HG03025 (cell line): ENCODE results near the gene SRGAP1.
"Not testable (repeated sequence)": the region's sequence is repeated elsewhere in the genome, so short reads cannot be mapped to it uniquely, and the experiment has no call there.

Experiments used
- ATAC-seq: cut with Tn5 transposase; IDR thresholded peaks from one replicate; pipeline ENCODE4 v1.9.1; 2021; ENCODE audit warnings: mild to moderate bottlenecking, moderate library complexity; ENCODE audit not compliant: unreplicated experiment, low FRiP score

Gene SRGAP1

GRCh38 chr12:63995512-63995911 lies 151.0 kb downstream of the SRGAP1 start:
- no peak for ATAC-seq

GRCh38 chr12:63996556-63996955 lies 152.1 kb downstream of the SRGAP1 start:
- ATAC-seq, result no peak

GRCh38 chr12:63997198-63997597 lies 152.7 kb downstream of the SRGAP1 start:
- no peak for ATAC-seq

DNA sequence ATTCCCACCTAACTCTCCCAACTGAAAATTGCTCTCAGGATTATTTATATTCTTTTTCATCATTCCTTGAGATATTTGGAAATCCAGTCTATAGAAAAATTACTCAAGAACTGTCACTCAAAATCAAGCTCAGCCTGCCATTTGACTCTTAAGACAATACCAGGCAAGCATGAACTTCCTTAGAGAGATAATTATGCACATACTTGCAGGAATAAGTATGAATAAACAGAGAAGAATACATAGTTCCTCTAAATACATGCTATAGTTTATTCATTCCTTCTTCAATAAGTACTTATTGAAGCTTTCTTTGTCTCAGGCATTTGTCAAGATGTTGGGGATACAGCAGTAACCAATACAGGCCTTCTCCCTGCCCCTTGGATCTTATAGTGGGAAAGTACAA lies 154.1 kb downstream of the SRGAP1 start:
- ATAC-seq, result no peak

DNA sequence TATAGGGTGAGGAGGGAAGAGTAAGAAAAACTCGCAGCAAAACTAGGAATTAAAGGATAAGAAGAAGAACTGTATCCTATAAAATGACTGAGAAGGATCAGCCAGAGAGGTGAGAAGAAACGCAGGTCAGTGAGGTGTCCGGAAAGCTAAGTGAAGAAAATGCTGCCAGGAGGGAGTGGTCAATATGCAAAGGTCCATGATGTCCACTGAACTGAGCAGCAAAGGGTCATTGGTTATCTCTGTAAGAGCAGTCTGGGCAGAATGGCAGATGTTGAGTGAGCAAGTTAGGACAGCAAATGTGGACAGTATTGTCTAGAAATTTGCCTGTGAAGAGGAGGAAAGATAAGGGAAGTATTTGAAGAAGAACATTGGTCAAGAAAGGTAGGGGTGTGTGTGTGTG lies 155.4 kb downstream of the SRGAP1 start:
- ATAC-seq, result no peak

- no peak for ATAC-seq
These were observed 156.9 kb downstream of the SRGAP1 start for GRCh38 chr12:64001439-64001838.

- ATAC-seq, result no peak
These were observed 160.1 kb downstream of the SRGAP1 start for GRCh38 chr12:64004641-64005040.

- ATAC-seq, result no peak
These were observed 161.8 kb downstream of the SRGAP1 start for GRCh38 chr12:64006211-64006825.

DNA sequence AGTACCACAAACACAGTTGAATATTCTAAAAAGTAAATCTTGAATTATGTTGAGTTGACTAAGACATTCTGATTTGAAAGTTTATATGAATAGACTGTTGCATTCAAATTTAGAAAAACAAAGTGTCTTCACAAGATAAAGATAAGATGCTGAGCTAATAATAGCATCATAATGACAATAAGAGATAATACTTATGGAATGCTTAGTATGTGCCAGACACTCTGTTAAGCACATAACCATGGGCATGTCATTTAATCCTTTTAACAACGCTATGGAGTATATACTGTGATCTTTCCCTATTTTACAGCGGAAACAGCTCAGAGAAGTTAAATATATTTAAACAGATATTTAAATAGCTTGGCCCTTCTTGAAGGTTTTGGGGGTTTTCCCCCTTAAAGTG lies 163.4 kb downstream of the SRGAP1 start:
- no peak for ATAC-seq

DNA sequence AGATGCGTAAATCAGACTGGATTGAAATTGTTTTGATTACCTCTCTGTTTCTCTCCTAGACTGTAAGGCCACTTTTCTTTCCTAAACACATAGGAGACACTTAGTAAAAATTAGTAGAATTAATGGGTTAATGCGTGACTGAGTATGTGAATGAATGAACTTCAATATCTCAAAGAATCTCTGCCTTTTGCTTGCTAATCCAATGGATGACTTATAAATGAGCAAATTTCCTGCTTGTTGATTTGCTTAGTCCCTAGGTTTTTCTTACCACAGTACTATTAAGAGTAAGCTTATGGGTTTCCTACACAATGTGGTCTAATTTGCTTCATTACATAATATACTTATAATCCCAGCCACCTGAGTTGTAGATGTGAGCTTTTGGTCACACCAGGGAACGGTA lies 164.1 kb downstream of the SRGAP1 start:
- ATAC-seq, result no peak

DNA sequence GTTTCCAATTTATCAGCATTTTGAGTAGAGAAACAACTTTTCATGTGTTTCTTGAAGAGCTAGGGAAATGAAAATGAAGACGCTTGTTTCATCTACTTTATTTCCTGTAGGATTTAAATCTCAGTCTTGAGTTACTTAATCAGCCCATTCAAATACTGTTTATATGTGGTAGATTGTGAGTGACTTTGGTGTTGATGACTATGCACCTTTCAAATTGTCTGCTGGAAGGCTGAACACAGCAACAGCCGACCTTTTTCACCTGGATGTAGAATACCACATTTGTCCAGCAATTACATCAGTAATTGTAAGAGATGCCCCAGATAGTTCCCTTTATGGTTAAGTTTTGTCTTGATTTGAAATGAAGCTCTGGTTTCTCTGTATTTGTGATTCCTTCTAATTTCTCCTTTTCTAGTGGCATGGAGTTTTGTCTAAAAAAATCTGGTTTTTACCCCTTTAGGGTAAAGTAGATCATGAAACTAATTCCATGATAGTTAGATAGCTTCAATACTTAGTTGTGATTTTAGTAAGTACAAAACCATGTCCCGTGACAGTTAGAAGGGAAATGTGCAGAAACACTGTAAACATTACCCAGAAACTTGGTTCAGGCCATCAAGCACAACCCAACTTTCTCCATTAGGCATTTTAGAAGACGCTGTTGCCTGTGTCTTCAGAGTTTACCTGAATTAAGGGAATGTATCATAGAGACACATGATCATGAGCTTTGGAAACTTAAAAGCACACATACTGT lies 165.0 kb downstream of the SRGAP1 start:
- peak; percentile 21 for ATAC-seq

DNA sequence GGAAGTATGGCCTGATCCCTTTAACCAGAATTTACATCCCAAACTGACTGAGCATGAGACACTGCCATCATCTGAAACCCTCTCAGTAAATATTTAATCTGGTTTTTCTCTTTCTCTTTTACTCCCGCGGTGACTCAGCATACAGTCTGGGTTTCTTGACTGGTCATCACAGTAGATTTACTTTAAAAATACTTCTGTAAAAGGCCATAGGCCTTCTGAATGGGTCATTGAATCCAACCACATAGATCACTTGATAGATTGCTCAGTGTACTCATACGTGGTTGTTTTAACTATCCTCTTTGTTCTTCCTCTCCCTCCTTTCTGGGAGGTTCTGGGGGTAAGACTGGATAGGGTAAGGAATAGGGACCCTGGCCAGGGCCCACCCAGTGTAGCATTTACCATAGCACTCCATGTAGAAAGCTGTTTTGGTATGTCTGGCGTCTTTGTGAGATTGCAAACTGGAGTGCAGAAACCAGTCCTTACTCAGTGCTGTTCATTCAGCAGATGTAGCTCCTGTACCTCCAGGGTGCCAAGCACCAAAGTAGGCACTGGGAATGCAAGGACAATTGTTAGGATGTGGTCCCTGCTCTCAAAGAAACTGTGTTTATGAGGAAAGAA lies 165.7 kb downstream of the SRGAP1 start:
- ATAC-seq, result peak; percentile 54

GRCh38 chr12:64016521-64016920 lies 172.0 kb downstream of the SRGAP1 start:
- no peak for ATAC-seq

DNA sequence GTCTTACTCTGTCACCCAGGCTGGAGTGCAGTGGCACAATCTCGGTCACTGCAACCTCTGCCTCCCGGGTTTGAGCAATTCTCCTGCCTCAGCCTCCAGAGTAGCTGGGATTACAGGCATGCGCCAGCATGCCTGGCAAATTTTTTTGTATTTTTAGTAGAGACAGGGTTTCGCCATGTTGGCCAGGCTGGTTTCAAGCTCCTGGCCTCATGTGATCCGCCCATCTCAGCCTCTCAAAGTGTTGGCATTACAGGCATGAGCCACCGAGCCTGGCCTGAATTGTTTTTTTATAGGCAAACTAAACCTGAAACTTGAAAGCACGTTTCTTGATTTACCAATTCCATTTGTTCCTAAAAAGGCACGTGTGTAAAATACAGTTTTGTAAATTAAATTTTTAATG lies 173.6 kb downstream of the SRGAP1 start:
- not testable (repeated sequence) for ATAC-seq

DNA sequence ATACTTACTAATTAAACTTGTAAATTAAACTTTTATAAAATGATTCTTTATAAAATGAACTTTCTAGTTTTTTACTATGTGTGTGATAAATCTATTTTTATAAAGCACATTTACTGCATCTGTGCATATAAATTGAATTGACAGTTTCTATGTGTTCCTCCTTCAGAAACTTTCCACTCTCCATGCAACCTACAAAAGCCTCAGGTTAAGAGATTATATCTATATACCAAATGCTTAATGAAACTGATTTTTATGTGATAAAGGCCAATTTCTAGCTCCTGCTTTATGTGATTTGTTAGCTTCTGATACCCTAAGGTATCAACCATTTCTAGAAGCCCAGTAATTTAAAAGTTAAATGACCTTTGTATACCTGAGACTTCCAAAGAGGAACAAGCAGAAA lies 174.0 kb downstream of the SRGAP1 start:
- ATAC-seq, result no peak

DNA sequence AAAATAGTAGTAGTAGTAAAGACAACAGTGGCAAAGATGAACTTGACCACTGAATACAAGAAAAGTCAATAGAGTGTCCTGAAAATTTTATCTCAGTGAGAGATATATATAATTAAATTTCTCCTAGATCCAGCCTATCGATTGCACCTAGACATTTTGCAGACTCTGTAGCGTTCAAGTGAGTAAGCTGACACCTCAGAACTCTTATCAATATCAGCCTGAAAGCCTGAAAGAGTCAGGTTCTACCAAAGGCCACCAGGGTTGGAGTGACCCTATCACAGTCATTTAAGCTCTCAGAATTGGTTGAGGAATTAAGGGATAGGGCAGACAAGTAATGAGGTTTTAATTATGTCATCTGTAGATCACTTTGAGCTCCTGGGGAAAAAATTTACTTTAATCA lies 174.6 kb downstream of the SRGAP1 start:
- ATAC-seq, result no peak

- no peak for ATAC-seq
These were observed 175.2 kb downstream of the SRGAP1 start for GRCh38 chr12:64019654-64020053.

DNA sequence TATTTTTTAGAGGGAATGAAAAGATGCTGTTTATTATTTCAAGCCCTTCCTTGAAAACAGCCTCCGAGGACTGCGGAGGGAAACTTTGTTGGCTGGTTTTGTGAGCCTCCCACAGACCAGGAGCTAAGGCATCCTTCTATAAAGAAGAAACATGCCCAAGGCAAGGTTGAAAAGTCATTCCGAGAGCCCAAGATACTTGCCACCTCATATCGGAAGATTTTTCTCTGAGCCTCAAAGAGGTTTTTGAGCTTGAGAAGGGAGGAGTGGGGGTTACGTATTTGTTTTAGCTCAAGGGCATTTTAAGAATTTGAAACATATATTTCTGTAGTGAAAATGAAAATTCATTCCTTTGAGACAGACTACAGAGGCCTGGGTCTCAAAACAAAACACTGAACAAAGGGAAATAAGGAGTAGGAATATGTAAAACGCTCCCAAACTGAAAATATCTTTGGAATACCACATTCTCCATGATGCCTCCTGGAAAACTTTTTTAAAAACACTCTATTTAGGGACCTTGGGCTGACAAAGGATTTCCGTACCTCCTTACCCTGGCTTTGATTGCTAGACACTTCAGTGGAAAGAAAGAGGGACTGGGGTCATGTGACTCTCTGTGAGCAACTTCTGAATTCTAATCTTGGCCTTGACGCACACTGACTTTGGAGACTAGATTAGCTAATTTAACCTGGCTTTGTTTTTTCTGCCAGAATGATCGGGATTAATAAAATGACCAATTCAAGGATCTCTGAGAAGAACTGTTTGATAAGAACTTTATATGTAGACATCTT lies 180.9 kb downstream of the SRGAP1 start:
- no peak for ATAC-seq

- ATAC-seq, result no peak
These were observed 182.8 kb downstream of the SRGAP1 start for GRCh38 chr12:64027311-64027710.

DNA sequence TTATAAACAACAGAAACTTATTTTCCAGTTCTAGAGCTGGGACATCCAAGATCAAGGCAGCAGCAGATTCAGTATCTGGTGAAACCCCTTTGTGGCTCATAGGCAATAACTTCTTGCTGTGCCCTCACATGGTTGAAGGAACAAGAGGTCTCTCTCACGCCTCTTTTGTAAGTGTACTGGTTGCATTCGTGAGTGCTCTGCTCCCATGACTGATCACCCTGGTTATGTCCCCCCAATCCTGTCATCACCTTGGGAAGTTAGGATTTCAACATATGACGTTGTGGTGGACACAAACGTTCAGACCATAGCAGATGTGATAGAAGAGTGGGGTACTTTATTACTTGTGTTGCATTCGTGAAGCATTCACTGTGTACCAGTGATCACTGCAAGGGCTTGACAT lies 184.0 kb downstream of the SRGAP1 start:
- ATAC-seq, result no peak
